ENCODE data around the gene CNP.

- TF ChIP-seq POLR2A (IDR thresholded peaks at IDR 0.05; ENCODE audit: low read depth, low read length): no peak
- no peak for TF ChIP-seq POLR2AphosphoS5 (IDR thresholded peaks at IDR 0.05; ENCODE audit: low read depth, low read length)
- TF ChIP-seq TAF1 (IDR thresholded peaks at IDR 0.05; ENCODE audit: borderline replicate concordance, low read depth, low read length): no peak
Measured at GRCh38 chr17:41959336-41960095, 7.1 kb upstream of the CNP start.

Data from GM12892 (cell line).